Thyroid gland (tissue), 4 donors: ENCODE data around the gene SH3BGR. TPM values are rescaled to one million over a fixed set of nuclear protein-coding genes. Genes with fewer than 3 reads are reported as not detected.

ENCODE experiments used
- DNase-seq, 2 donors: peaks; one replicate each; pipeline ENCODE4 v3.0.0-alpha.2; 2019
- H3K27ac ChIP-seq, 3 donors: fragments of 200-600 bp; sonication (generic); 1 replicate in 2 of 3; 2 replicates in 1 of 3; pipeline ENCODE4 v1.5.1; 2016 to 2019; ENCODE audit warnings: mild to moderate bottlenecking in 1 of 3, moderate library complexity in 1 of 3
- H3K27me3 ChIP-seq: fragments of 200-600 bp; sonication (generic); one replicate; pipeline ENCODE4 v1.5.1; 2019
- H3K36me3 ChIP-seq, 2 donors: fragments of 200-600 bp; sonication (generic); one replicate each; pipeline ENCODE4 v1.5.1; 2016 to 2019
- H3K4me1 ChIP-seq, 2 donors: fragments of 200-600 bp; sonication (generic); one replicate each; pipeline ENCODE4 v1.5.1; 2017 to 2019
- H3K4me3 ChIP-seq, 3 donors: fragments of 200-600 bp; sonication (generic); replicated peaks in 1 of 3; 1 replicate in 2 of 3; 2 replicates in 1 of 3; pipeline ENCODE4 v1.5.1; 2016; ENCODE audit warnings: mild to moderate bottlenecking in 1 of 3
- H3K9me3 ChIP-seq: fragments of 200-600 bp; sonication (generic); one replicate; pipeline ENCODE4 v1.5.1; 2017
- POLR2A ChIP-seq, 2 donors: fragments of 450-650 bp; IDR thresholded peaks; one replicate each; pipeline ENCODE4 v1.6.1; 2017; ENCODE audit warnings: antibody characterized with exemption in 2 of 2, mild to moderate bottlenecking in 2 of 2, moderate library complexity in 1 of 2
- WGBS, 2 donors: methylation state at CpG; one replicate each; pipeline ENCODE4 v1.1.5; 2017; 5-methylcytosine and 5-hydroxymethylcytosine counted together
- intact Hi-C: fragments of 100-400 bp; cut with DNase I; formaldehyde crosslinking; loops from one replicate; pipeline ENCODE4 v1.15.1; 2023
- total RNA-seq, 4 donors: library from RNA; depleted of rRNA; stranded (reverse); fragments of >200 nt; gene quantifications; one replicate each; pipeline ENCODE4 v1.2.3, GENCODE V29; 2016
- TF ChIP-seq, protein P1 (sequence below), 6 experiments: fragments of 200-600 bp in 3 of 6; fragments of 450-650 bp in 3 of 6; sonication (generic) in 3 of 6; IDR thresholded peaks; one replicate each; pipeline ENCODE4 v1.5.1; 2016 to 2019; ENCODE audit warnings: antibody characterized with exemption in 6 of 6, mild to moderate bottlenecking in 2 of 6, inconsistent platforms in 1 of 6, moderate library complexity in 1 of 6

Gene SH3BGR
- total RNA-seq, 4 donors from 2014 or later = 4.6 to 9.7 (median 7.4) TPM

GRCh38 chr21:39452207-39452969, 618 bp downstream of the SH3BGR start:
- 64 to 69% methylated on average over 10 of the region's 10 CpGs for WGBS, 2 donors
- H3K36me3 ChIP-seq = no peaks in the 10 kb centered on the region
- no peak for TF ChIP-seq POLR2A (IDR thresholded peaks at IDR 0.05)
- TF ChIP-seq, protein P1, sequence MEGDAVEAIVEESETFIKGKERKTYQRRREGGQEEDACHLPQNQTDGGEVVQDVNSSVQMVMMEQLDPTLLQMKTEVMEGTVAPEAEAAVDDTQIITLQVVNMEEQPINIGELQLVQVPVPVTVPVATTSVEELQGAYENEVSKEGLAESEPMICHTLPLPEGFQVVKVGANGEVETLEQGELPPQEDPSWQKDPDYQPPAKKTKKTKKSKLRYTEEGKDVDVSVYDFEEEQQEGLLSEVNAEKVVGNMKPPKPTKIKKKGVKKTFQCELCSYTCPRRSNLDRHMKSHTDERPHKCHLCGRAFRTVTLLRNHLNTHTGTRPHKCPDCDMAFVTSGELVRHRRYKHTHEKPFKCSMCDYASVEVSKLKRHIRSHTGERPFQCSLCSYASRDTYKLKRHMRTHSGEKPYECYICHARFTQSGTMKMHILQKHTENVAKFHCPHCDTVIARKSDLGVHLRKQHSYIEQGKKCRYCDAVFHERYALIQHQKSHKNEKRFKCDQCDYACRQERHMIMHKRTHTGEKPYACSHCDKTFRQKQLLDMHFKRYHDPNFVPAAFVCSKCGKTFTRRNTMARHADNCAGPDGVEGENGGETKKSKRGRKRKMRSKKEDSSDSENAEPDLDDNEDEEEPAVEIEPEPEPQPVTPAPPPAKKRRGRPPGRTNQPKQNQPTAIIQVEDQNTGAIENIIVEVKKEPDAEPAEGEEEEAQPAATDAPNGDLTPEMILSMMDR (IDR thresholded peaks at IDR 0.05) = no peak
- H3K4me3 ChIP-seq = no peak overlapping the region
- no peaks in the 10 kb centered on the region for H3K9me3 ChIP-seq
- peaks cover 0 to 7% of the 10 kb centered on the region in 2 donors for H3K4me1 ChIP-seq
- H3K27me3 ChIP-seq = no peaks in the 10 kb centered on the region
- peak overlapping the region; percentile 57 to 97 (median 68) for H3K27ac ChIP-seq
- no peak for DNase-seq
- intact Hi-C loops = no loop called here

- Histone ChIP-seq H3K4me3 (no peak overlapping the region), H3K27ac (peak overlapping the region in 1 of 3 donors; percentile 97), H3K9me3 (no peaks in the 10 kb centered on the region), H3K4me1 (peaks cover 0 to 7% of the 10 kb centered on the region in 2 donors), H3K27me3 (no peaks in the 10 kb centered on the region), H3K36me3 (no peaks in the 10 kb centered on the region)
- 83 to 88% methylated on average over 6 of the region's 6 CpGs for WGBS, 2 donors
- DNase-seq = no peak
- TF ChIP-seq, protein P1 (IDR thresholded peaks at IDR 0.05) = no peak
- TF ChIP-seq POLR2A (IDR thresholded peaks at IDR 0.05) = no peak
- intact Hi-C loops = no loop called here
Observed at GRCh38 chr21:39452970-39453342, 1.2 kb downstream of the SH3BGR start.

- peaks cover 0 to 7% of the 10 kb centered on the region in 2 donors for H3K4me1 ChIP-seq
- no peak for DNase-seq
- TF ChIP-seq, protein P1 (IDR thresholded peaks at IDR 0.05) = no peak
- no peak for TF ChIP-seq POLR2A (IDR thresholded peaks at IDR 0.05)
- no peaks in the 10 kb centered on the region for H3K27me3 ChIP-seq
- no peak overlapping the region for H3K4me3 ChIP-seq
- no peak overlapping the region for H3K27ac ChIP-seq
- no peaks in the 10 kb centered on the region for H3K9me3 ChIP-seq
- no peaks in the 10 kb centered on the region for H3K36me3 ChIP-seq
- 96% methylated on average over 4 of the region's 4 CpGs for WGBS, 2 donors
- intact Hi-C loops = no loop called here
Observed at GRCh38 chr21:39453571-39454179, 1.9 kb downstream of the SH3BGR start.

GRCh38 chr21:39454949-39455668, 3.3 kb downstream of the SH3BGR start:
- WGBS, 2 donors = 54 to 60% methylated on average over 6 of the region's 6 CpGs
- no peak for DNase-seq
- intact Hi-C loops = no loop called here
- Histone ChIP-seq H3K27ac (no peak overlapping the region), H3K9me3 (no peaks in the 10 kb centered on the region), H3K27me3 (no peaks in the 10 kb centered on the region), H3K36me3 (no peaks in the 10 kb centered on the region), H3K4me1 (peaks cover 0 to 7% of the 10 kb centered on the region in 2 donors), H3K4me3 (no peak overlapping the region)
- TF ChIP-seq POLR2A (IDR thresholded peaks at IDR 0.05) = no peak
- TF ChIP-seq, protein P1 (IDR thresholded peaks at IDR 0.05) = no peak
